Measurements from ENCODE around the gene F2.

- TF ChIP-seq POLR2AphosphoS5 (IDR thresholded peaks at IDR 0.05; ENCODE audit: low read depth, low read length) (no peak), REST (IDR thresholded peaks at IDR 0.05; ENCODE audit: insufficient read depth in 1 of 2, low read depth in 2 of 2, low read length in 2 of 2) (no peak)
Measured at GRCh38 chr11:46710821-46711269, 8.2 kb upstream of the F2 start.

All from PFSK-1 (cell line).